HepG2 (cell line): ENCODE results near the gene GPATCH3. TPM values are rescaled to one million over a fixed set of nuclear protein-coding genes. Genes with fewer than 3 reads are reported as not detected.

ENCODE experiments used
- HMG20B ChIP-seq: conservative IDR thresholded peaks from 2 replicates; pipeline ENCODE4 v1.6.1; 2016; ENCODE audit warnings: missing genetic modification reagents, missing compliant biosample characterization
- HOXA9 ChIP-seq: sonication (generic); formaldehyde crosslinking; IDR thresholded peaks from 2 replicates; pipeline ENCODE4 v1.8.1; 2022; ENCODE audit warnings: missing genetic modification reagents, mild to moderate bottlenecking, moderate library complexity, borderline replicate concordance
- IRF9 ChIP-seq: sonication (generic); formaldehyde crosslinking; IDR thresholded peaks from 2 replicates; pipeline ENCODE4 v1.8.0; 2022; ENCODE audit warnings: missing genetic modification reagents, mild to moderate bottlenecking, borderline replicate concordance
- MXD4 ChIP-seq: IDR thresholded peaks from 2 replicates; pipeline ENCODE4 v1.6.1; 2016; ENCODE audit warnings: mild to moderate bottlenecking, missing biosample characterization, missing genetic modification reagents
- NFE2 ChIP-seq: sonication (generic); formaldehyde crosslinking; IDR thresholded peaks from 2 replicates; pipeline ENCODE4 v1.4.0; 2020; ENCODE audit warnings: missing genetic modification reagents
- NKX3-1 ChIP-seq: sonication (generic); formaldehyde crosslinking; IDR thresholded peaks from 2 replicates; pipeline ENCODE4 v1.5.0; 2020; ENCODE audit warnings: missing genetic modification reagents
- NR2F2 ChIP-seq: IDR thresholded peaks from 2 replicates; pipeline ENCODE4 v1.6.1; 2012; ENCODE audit warnings: low read depth, inconsistent platforms, borderline replicate concordance
- PRMT3 ChIP-seq: sonication (generic); formaldehyde crosslinking; IDR thresholded peaks from 2 replicates; pipeline ENCODE4 v1.8.1; 2022; ENCODE audit warnings: low read depth, mild to moderate bottlenecking, moderate library complexity, missing genetic modification reagents, borderline replicate concordance
- REL ChIP-seq: sonication (generic); formaldehyde crosslinking; conservative IDR thresholded peaks from 2 replicates; pipeline ENCODE4 v1.8.0; 2022; ENCODE audit warnings: mild to moderate bottlenecking, missing genetic modification reagents, moderate library complexity
- SIX4 ChIP-seq: sonication (generic); formaldehyde crosslinking; IDR thresholded peaks from 2 replicates; pipeline ENCODE4 v1.4.0; 2020; ENCODE audit warnings: missing genetic modification reagents
- SUZ12 ChIP-seq: fragments of 150-350 bp; IDR thresholded peaks from 2 replicates; pipeline ENCODE4 v1.6.1; 2014; ENCODE audit warnings: low read depth, low read length
- TFE3 ChIP-seq: IDR thresholded peaks from 2 replicates; pipeline ENCODE4 v1.6.1; 2016
- TGIF2 ChIP-seq: IDR thresholded peaks from 2 replicates; pipeline ENCODE4 v1.6.1; 2016; ENCODE audit warnings: control low read depth, missing compliant biosample characterization
- TMF1 ChIP-seq: sonication (generic); formaldehyde crosslinking; IDR thresholded peaks from 2 replicates; pipeline ENCODE4 v1.8.1; 2022; ENCODE audit warnings: low read depth, missing genetic modification reagents
- ZFP37 ChIP-seq: sonication (generic); formaldehyde crosslinking; IDR thresholded peaks from 2 replicates; pipeline ENCODE4 v1.4.0; 2020; ENCODE audit warnings: missing genetic modification reagents, borderline replicate concordance
- ZMYM4 ChIP-seq: sonication (generic); formaldehyde crosslinking; IDR thresholded peaks from 2 replicates; pipeline ENCODE4 v1.8.1; 2023; ENCODE audit warnings: mild to moderate bottlenecking, missing genetic modification reagents
- ZNF296 ChIP-seq: sonication (generic); formaldehyde crosslinking; conservative IDR thresholded peaks from 2 replicates; pipeline ENCODE4 v1.5.0; 2020; ENCODE audit warnings: mild to moderate bottlenecking, missing genetic modification reagents
- ZNF34 ChIP-seq: sonication (generic); formaldehyde crosslinking; IDR thresholded peaks from 2 replicates; pipeline ENCODE4 v1.4.0; 2020; ENCODE audit warnings: mild to moderate bottlenecking, missing genetic modification reagents, borderline replicate concordance
- ZNF674 ChIP-seq: sonication (generic); formaldehyde crosslinking; IDR thresholded peaks from 2 replicates; pipeline ENCODE4 v1.5.0; 2020; ENCODE audit warnings: low read depth, mild to moderate bottlenecking, missing genetic modification reagents
- ZNF709 ChIP-seq: sonication (generic); formaldehyde crosslinking; IDR thresholded peaks from 2 replicates; pipeline ENCODE4 v1.5.0; 2020; ENCODE audit warnings: mild to moderate bottlenecking, missing genetic modification reagents
- polyA plus RNA-seq, 8 experiments: library from polyadenylated mRNA; depleted of rRNA in 3 of 8; stranded (reverse) in 7 of 8; unstranded in 1 of 8; fragments of >200 nt; fragmentation: Illumina TruSeq in 4 of 8; extraction: Trizol in 4 of 8; gene quantifications; 2 replicates each; pipeline versions ENCODE4 v1.2.1 to v1.2.3, GENCODE V29; 2011 to 2016; ENCODE audit warnings: low read depth in 4 of 8, missing spikeins in 1 of 8, mixed read lengths in 1 of 8; ENCODE audit not compliant: insufficient read depth in 1 of 8
- total RNA-seq, 5 experiments: library from RNA; depleted of rRNA; stranded (reverse); fragments of >200 nt; fragmentation: Illumina TruSeq; extraction: Trizol; gene quantifications; 2 replicates each; pipeline ENCODE4 v1.2.3, GENCODE V29; 2016; ENCODE audit warnings: low read depth in 1 of 5
- TF ChIP-seq, protein P1 (sequence below): sonication (generic); formaldehyde crosslinking; IDR thresholded peaks from 2 replicates; pipeline ENCODE4 v1.4.0; 2020; ENCODE audit warnings: missing genetic modification reagents
- TF ChIP-seq, protein P2 (sequence below): sonication (generic); formaldehyde crosslinking; IDR thresholded peaks from 2 replicates; pipeline ENCODE4 v1.5.0; 2020; ENCODE audit warnings: missing genetic modification reagents, mild to moderate bottlenecking, borderline replicate concordance

The GPATCH3 gene
- total and polyA plus RNA-seq, 2 of the 13 experiments (the other 11 are each of a cell fraction or from before 2014, with no cell fraction given) = 8.3 to 11.0 TPM

- TF ChIP-seq IRF9 (CRISPR knock-in tag) (peak; percentile 89), HOXA9 (CRISPR knock-in tag) (peak; percentile 96), NKX3-1 (CRISPR knock-in tag) (peak; percentile 83), SIX4 (CRISPR knock-in tag) (no peak), ZFP37 (no peak; the same call in 1 of the 2 replicates), ZNF296 (CRISPR knock-in tag) (no peak; the same call in 1 of the 2 replicates), TMF1 (CRISPR knock-in tag) (peak; percentile 70; the same call in 1 of the 2 replicates), ZMYM4 (CRISPR knock-in tag) (peak; percentile 78), ZNF674 (CRISPR knock-in tag) (peak; percentile 93; the same call in 1 of the 2 replicates), PRMT3 (CRISPR knock-in tag) (no peak), MXD4 (CRISPR knock-in tag) (0 out of 2 replicates have a peak, but pooled peaks have one; percentile 71), NR2F2 (no peak), ZNF34 (CRISPR knock-in tag) (peak; percentile 72; the same call in 1 of the 2 replicates), HMG20B (CRISPR knock-in tag) (no peak; the same call in 1 of the 2 replicates), SUZ12 (no peak), REL (CRISPR knock-in tag) (peak; percentile 61; the same call in 1 of the 2 replicates), TGIF2 (CRISPR knock-in tag) (no peak), TFE3 (CRISPR knock-in tag) (no peak), ZNF709 (CRISPR knock-in tag) (peak; percentile 27; the same call in 1 of the 2 replicates), NFE2 (CRISPR knock-in tag) (no peak)
- TF ChIP-seq, protein P1, sequence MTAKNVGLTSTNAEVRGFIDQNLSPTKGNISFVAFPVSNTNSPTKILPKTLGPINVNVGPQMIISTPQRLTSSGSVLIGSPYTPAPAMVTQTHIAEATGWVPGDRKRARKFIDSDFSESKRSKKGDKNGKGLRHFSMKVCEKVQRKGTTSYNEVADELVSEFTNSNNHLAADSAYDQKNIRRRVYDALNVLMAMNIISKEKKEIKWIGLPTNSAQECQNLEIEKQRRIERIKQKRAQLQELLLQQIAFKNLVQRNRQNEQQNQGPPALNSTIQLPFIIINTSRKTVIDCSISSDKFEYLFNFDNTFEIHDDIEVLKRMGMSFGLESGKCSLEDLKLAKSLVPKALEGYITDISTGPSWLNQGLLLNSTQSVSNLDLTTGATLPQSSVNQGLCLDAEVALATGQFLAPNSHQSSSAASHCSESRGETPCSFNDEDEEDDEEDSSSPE (CRISPR knock-in tag) = peak; percentile 57
- TF ChIP-seq, protein P2, sequence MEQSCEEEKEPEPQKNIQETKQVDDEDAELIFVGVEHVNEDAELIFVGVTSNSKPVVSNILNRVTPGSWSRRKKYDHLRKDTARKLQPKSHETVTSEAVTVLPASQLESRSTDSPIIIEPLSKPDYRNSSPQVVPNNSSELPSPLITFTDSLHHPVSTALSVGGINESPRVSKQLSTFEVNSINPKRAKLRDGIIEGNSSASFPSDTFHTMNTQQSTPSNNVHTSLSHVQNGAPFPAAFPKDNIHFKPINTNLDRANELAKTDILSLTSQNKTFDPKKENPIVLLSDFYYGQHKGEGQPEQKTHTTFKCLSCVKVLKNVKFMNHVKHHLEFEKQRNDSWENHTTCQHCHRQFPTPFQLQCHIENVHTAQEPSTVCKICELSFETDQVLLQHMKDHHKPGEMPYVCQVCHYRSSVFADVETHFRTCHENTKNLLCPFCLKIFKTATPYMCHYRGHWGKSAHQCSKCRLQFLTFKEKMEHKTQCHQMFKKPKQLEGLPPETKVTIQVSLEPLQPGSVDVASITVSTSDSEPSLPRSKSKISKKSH = peak; percentile 65; the same call in 1 of the 2 replicates
Measured at GRCh38 chr1:26889551-26890466, 10.5 kb downstream of the GPATCH3 start, which contains the start of gene GPN2 (continued).
